Loucy (cell line): Measurements from ENCODE around the gene OR5AP2.
"Not testable (repeated sequence)": the region's sequence is repeated elsewhere in the genome, so short reads cannot be mapped to it uniquely, and the experiment has no call there.

Experiments
- H2AFZ ChIP-seq: fragments of 200-600 bp; sonication (generic); 2 replicates; pipeline ENCODE4 v1.6.0; 2016; ENCODE audit warnings: antibody characterized with exemption, mild to moderate bottlenecking, low read length, moderate library complexity
- H3F3A ChIP-seq: fragments of 200-600 bp; 2 replicates; pipeline ENCODE4 v1.6.0; 2016; ENCODE audit warnings: antibody characterized with exemption, low read depth, mild to moderate bottlenecking
- H3K27me3 ChIP-seq: fragments of 200-600 bp; sonication (generic); 2 replicates; pipeline ENCODE4 v1.6.1; 2014; ENCODE audit warnings: low read length, mild to moderate bottlenecking; ENCODE audit not compliant: insufficient read depth, poor library complexity, severe bottlenecking
- H3K36me3 ChIP-seq: fragments of 200-600 bp; sonication (generic); 2 replicates; pipeline ENCODE4 v1.6.1; 2016; ENCODE audit warnings: low read length; ENCODE audit not compliant: insufficient read depth
- H3K4me1 ChIP-seq: fragments of 200-600 bp; sonication (generic); 2 replicates; pipeline ENCODE4 v1.5.1; 2014; ENCODE audit warnings: low read length, mild to moderate bottlenecking; ENCODE audit not compliant: insufficient read depth, poor library complexity, severe bottlenecking
- H3K4me2 ChIP-seq: fragments of 200-600 bp; sonication (generic); 2 replicates; pipeline ENCODE4 v1.6.0; 2014; ENCODE audit warnings: antibody characterized with exemption, low read length, low read depth, mild to moderate bottlenecking; ENCODE audit not compliant: poor library complexity, severe bottlenecking
- H3K4me3 ChIP-seq: fragments of 200-600 bp; sonication (generic); 2 replicates; pipeline ENCODE4 v1.5.1; 2014; ENCODE audit warnings: low read length, mild to moderate bottlenecking, mixed read lengths; ENCODE audit not compliant: poor library complexity, severe bottlenecking
- H3K79me2 ChIP-seq: fragments of 200-600 bp; sonication (generic); 2 replicates; pipeline ENCODE4 v1.6.1; 2014; ENCODE audit warnings: low read length; ENCODE audit not compliant: insufficient read depth
- H3K9ac ChIP-seq: fragments of 200-600 bp; sonication (generic); 2 replicates; pipeline ENCODE4 v1.6.0; 2014; ENCODE audit warnings: mild to moderate bottlenecking, low read depth, low read length, moderate library complexity; ENCODE audit not compliant: poor library complexity, severe bottlenecking
- H3K9me2 ChIP-seq: fragments of 200-600 bp; sonication (generic); replicated peaks from 2 replicates; pipeline ENCODE4 v1.6.1; 2016; ENCODE audit warnings: low read depth, low read length, mixed read lengths
- H3K9me3 ChIP-seq: fragments of 200-600 bp; sonication (generic); 2 replicates; pipeline ENCODE4 v1.6.1; 2014; ENCODE audit warnings: mild to moderate bottlenecking, antibody characterized with exemption, low read length, low read depth; ENCODE audit not compliant: insufficient read depth
- H4K20me1 ChIP-seq: fragments of 200-600 bp; sonication (generic); 2 replicates; pipeline ENCODE4 v1.6.0; 2014; ENCODE audit warnings: antibody characterized with exemption, low read length, mild to moderate bottlenecking; ENCODE audit not compliant: insufficient read depth, poor library complexity, severe bottlenecking
- EZH2phosphoT487 ChIP-seq: fragments of 200-600 bp; IDR thresholded peaks from 2 replicates; pipeline ENCODE4 v1.6.1; 2018; ENCODE audit warnings: antibody characterized with exemption, mild to moderate bottlenecking, moderate library complexity, borderline replicate concordance
- TF ChIP-seq, protein P1 (sequence below): fragments of 200-600 bp; sonication (generic); conservative IDR thresholded peaks from 2 replicates; pipeline ENCODE4 v1.5.1; 2014; ENCODE audit warnings: mild to moderate bottlenecking, antibody characterized with exemption, low read length

OR5AP2 gene

GRCh38 chr11:56642339-56642738, at the start of gene OR5AP2:
Gene OR5AP2, minus strand, starts transcription at chr11:56642439. Its CDS starts 0 bp downstream, at chr11:56642439.
- no peaks in the 10 kb centered on the region for H3K36me3 ChIP-seq
- H3K27me3 ChIP-seq = no peaks in the 10 kb centered on the region
- no peaks in the 10 kb centered on the region for H3F3A ChIP-seq
- H3K9me2 ChIP-seq = no peaks in the 10 kb centered on the region
- no peaks in the 10 kb centered on the region for H4K20me1 ChIP-seq
- H3K79me2 ChIP-seq = no peaks in the 10 kb centered on the region
- no peaks in the 10 kb centered on the region for H3K9me3 ChIP-seq
- H3K9ac ChIP-seq = no peak within 1 kb of the TSS
- no peaks in the 10 kb centered on the region for H3K4me1 ChIP-seq
- no peak within 1 kb of the TSS for H3K4me3 ChIP-seq
- no peak for TF ChIP-seq EZH2phosphoT487
- TF ChIP-seq, protein P1, sequence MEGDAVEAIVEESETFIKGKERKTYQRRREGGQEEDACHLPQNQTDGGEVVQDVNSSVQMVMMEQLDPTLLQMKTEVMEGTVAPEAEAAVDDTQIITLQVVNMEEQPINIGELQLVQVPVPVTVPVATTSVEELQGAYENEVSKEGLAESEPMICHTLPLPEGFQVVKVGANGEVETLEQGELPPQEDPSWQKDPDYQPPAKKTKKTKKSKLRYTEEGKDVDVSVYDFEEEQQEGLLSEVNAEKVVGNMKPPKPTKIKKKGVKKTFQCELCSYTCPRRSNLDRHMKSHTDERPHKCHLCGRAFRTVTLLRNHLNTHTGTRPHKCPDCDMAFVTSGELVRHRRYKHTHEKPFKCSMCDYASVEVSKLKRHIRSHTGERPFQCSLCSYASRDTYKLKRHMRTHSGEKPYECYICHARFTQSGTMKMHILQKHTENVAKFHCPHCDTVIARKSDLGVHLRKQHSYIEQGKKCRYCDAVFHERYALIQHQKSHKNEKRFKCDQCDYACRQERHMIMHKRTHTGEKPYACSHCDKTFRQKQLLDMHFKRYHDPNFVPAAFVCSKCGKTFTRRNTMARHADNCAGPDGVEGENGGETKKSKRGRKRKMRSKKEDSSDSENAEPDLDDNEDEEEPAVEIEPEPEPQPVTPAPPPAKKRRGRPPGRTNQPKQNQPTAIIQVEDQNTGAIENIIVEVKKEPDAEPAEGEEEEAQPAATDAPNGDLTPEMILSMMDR = no peak
- no peak within 1 kb of the TSS for H3K4me2 ChIP-seq
- no peak within 1 kb of the TSS for H2AFZ ChIP-seq

GRCh38 chr11:56691179-56691578, 48.9 kb upstream of the OR5AP2 start:
- not testable (repeated sequence) for H3K4me2 ChIP-seq, H3K4me1 ChIP-seq, H3K79me2 ChIP-seq, H3K9me3 ChIP-seq, H2AFZ ChIP-seq, H3K9ac ChIP-seq, H3K36me3 ChIP-seq, H3K27me3 ChIP-seq, H3K9me2 ChIP-seq, H4K20me1 ChIP-seq, H3K4me3 ChIP-seq, H3F3A ChIP-seq

GRCh38 chr11:56688554-56689100, 46.4 kb upstream of the OR5AP2 start:
- no peaks in the 10 kb centered on the region for H3K9me2 ChIP-seq
- TF ChIP-seq, protein P1 = no peak
- TF ChIP-seq EZH2phosphoT487 = no peak
- no peaks in the 10 kb centered on the region for H3K4me1 ChIP-seq
- H3K79me2 ChIP-seq = no peaks in the 10 kb centered on the region
- no peak overlapping the region for H2AFZ ChIP-seq
- no peak overlapping the region for H3K4me3 ChIP-seq
- H3K36me3 ChIP-seq = no peaks in the 10 kb centered on the region
- no peaks in the 10 kb centered on the region for H3K27me3 ChIP-seq
- no peaks in the 10 kb centered on the region for H4K20me1 ChIP-seq
- no peaks in the 10 kb centered on the region for H3K9me3 ChIP-seq
- no peaks in the 10 kb centered on the region for H3F3A ChIP-seq
- H3K9ac ChIP-seq = no peak overlapping the region
- H3K4me2 ChIP-seq = no peak overlapping the region

GRCh38 chr11:56670984-56671383, 28.7 kb upstream of the OR5AP2 start:
- H3K27me3 ChIP-seq = no peaks in the 10 kb centered on the region
- H3K36me3 ChIP-seq = no peaks in the 10 kb centered on the region
- no peaks in the 10 kb centered on the region for H3K4me1 ChIP-seq
- TF ChIP-seq EZH2phosphoT487 = no peak
- TF ChIP-seq, protein P1 = no peak
- H3K79me2 ChIP-seq = no peaks in the 10 kb centered on the region
- H3K9ac ChIP-seq = no peak overlapping the region
- no peaks in the 10 kb centered on the region for H4K20me1 ChIP-seq
- no peaks in the 10 kb centered on the region for H3K9me2 ChIP-seq
- no peaks in the 10 kb centered on the region for H3F3A ChIP-seq
- H2AFZ ChIP-seq = no peak overlapping the region
- H3K4me2 ChIP-seq = no peak overlapping the region
- H3K9me3 ChIP-seq = no peaks in the 10 kb centered on the region
- H3K4me3 ChIP-seq = no peak overlapping the region
